ENCODE results near the gene ZNF280B. TPM values are rescaled to one million over a fixed set of nuclear protein-coding genes. Genes with fewer than 3 reads are reported as not detected.

ZNF280B gene
- total RNA-seq, 1 experiment from 2014 or later, result 8.2 TPM

DNA sequence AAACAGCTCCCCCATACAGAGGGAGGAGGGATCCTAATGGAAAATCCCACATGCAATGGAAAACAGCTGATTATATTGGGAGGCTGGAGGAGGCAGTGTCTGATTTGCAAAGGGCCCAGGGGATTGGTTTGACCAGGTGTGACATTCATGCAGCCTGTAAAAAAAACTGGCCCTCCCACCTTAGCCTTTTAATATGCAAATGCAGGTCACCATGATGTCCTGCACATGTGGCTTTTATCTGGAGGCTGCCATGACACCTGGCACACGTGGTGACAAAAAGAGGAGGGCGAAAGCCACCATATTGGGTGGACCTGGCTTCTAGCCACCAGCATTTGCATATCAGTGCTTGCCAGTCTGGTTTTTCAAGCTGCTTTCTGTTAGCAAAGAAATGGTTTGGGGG, 48.5 kb downstream of the ZNF280B start:
- Histone ChIP-seq H3K9me3 (ENCODE audit: control insufficient read depth, low read depth, low read length) (peaks cover 15% of the 10 kb centered on the region), H3K4me1 (ENCODE audit: insufficient read depth, low read length) (no peaks in the 10 kb centered on the region), H3K79me2 (ENCODE audit: insufficient read depth, low read length) (no peaks in the 10 kb centered on the region), H3K79me1 (ENCODE audit: insufficient read depth, low read depth, low read length, poor library complexity, severe bottlenecking) (no peaks in the 10 kb centered on the region), H3K27me3 (ENCODE audit: insufficient read depth, low read length) (peaks cover 11% of the 10 kb centered on the region), H3K9ac (ENCODE audit: extremely low read depth, insufficient read length, low read length) (no peak overlapping the region), H3K18ac (ENCODE audit: insufficient read length, low read depth, low read length) (no peak overlapping the region), H3K23me2 (ENCODE audit: insufficient read length, low read depth, low read length, poor library complexity, severe bottlenecking) (no peaks in the 10 kb centered on the region), H2BK5ac (ENCODE audit: insufficient read length, low read length) (no peak overlapping the region), H2BK12ac (ENCODE audit: insufficient read length, low read depth, low read length) (no peak overlapping the region), H4K8ac (replicated peaks; ENCODE audit: insufficient read length, low read depth, low read length) (no peak overlapping the region), H3K4me2 (ENCODE audit: insufficient read depth, insufficient read length, low read length) (no peak overlapping the region), H4K91ac (ENCODE audit: insufficient read length, low read depth, low read length) (no peak overlapping the region), H4K20me1 (ENCODE audit: control insufficient read depth, insufficient read depth, insufficient read length) (no peaks in the 10 kb centered on the region), H2BK20ac (ENCODE audit: low read depth, low read length, poor library complexity, severe bottlenecking) (no peak overlapping the region), H2BK120ac (ENCODE audit: low read depth, low read length, poor library complexity, severe bottlenecking) (no peak overlapping the region), H3K27ac (ENCODE audit: insufficient read length, low read depth, low read length) (no peak overlapping the region), H4K5ac (ENCODE audit: insufficient read length, low read depth, low read length) (no peak overlapping the region), H2AK5ac (ENCODE audit: insufficient read length, low read length) (no peak overlapping the region), H3K23ac (ENCODE audit: insufficient read length, low read depth, low read length) (no peak overlapping the region), H2BK15ac (ENCODE audit: low read depth, low read length) (no peak overlapping the region), H2AFZ (ENCODE audit: low read length) (no peak overlapping the region), H3K4ac (ENCODE audit: low read depth, low read length) (no peak overlapping the region), H3K14ac (ENCODE audit: insufficient read depth, low read length) (no peak overlapping the region), H3T11ph (ENCODE audit: low read length) (no peak overlapping the region), H3K56ac (ENCODE audit: insufficient read length, low read depth, low read length) (no peak overlapping the region)
- no CpG with 5 or more reads among the region's 2 CpGs for WGBS (ENCODE audit: extremely low coverage, insufficient read length, low lambda C conversion rate)
- Mint-ChIP-seq H3K4me3 (no peak overlapping the region), H3K4me1 (peaks cover 0 to 2% of the 10 kb centered on the region in 2 experiments; a peak in 2 of 4 replicates), H3K9me3 (peaks cover 40 to 42% of the 10 kb centered on the region in 2 experiments), H3K27me3 (ENCODE audit: low read depth) (peaks cover 100% of the 10 kb centered on the region), H3K27ac (no peak overlapping the region), H3K36me3 (ENCODE audit: insufficient read depth in 1 of 3, low read depth in 3 of 3) (peaks cover 8 to 11% (median 10%) of the 10 kb centered on the region in 3 experiments; a peak in 6 of 7 replicates)
- peak; percentile 68 for DNase-seq
- TF ChIP-seq, protein P1, sequence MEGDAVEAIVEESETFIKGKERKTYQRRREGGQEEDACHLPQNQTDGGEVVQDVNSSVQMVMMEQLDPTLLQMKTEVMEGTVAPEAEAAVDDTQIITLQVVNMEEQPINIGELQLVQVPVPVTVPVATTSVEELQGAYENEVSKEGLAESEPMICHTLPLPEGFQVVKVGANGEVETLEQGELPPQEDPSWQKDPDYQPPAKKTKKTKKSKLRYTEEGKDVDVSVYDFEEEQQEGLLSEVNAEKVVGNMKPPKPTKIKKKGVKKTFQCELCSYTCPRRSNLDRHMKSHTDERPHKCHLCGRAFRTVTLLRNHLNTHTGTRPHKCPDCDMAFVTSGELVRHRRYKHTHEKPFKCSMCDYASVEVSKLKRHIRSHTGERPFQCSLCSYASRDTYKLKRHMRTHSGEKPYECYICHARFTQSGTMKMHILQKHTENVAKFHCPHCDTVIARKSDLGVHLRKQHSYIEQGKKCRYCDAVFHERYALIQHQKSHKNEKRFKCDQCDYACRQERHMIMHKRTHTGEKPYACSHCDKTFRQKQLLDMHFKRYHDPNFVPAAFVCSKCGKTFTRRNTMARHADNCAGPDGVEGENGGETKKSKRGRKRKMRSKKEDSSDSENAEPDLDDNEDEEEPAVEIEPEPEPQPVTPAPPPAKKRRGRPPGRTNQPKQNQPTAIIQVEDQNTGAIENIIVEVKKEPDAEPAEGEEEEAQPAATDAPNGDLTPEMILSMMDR (conservative IDR thresholded peaks at IDR 0.05), result no peak
